ENCODE data around the gene ASTN1.

Gene ASTN1

GRCh38 chr1:176925223-176925622, 239.3 kb downstream of the ASTN1 start:
- no peak for DNase-seq (ENCODE audit: low spot score)

DNA sequence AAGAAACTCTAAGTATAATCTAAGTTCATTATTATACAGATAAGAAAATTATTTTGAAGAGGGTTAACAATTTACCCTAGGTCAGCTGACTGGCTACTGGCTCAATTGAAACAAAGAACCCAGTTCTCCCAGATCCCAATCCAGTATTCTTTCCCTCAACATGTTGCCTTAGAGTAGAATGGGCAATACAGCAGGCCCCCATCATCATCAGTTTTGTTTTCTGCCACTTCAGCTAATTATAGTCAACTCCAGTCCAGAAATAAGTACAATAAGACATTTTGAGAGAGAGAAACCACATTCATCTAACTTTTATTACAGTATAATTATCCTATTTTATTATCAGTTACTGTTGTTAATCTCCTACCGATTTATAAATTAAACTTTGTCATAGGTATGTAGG, 241.2 kb downstream of the ASTN1 start:
- DNase-seq (ENCODE audit: low spot score) = no peak

DNA sequence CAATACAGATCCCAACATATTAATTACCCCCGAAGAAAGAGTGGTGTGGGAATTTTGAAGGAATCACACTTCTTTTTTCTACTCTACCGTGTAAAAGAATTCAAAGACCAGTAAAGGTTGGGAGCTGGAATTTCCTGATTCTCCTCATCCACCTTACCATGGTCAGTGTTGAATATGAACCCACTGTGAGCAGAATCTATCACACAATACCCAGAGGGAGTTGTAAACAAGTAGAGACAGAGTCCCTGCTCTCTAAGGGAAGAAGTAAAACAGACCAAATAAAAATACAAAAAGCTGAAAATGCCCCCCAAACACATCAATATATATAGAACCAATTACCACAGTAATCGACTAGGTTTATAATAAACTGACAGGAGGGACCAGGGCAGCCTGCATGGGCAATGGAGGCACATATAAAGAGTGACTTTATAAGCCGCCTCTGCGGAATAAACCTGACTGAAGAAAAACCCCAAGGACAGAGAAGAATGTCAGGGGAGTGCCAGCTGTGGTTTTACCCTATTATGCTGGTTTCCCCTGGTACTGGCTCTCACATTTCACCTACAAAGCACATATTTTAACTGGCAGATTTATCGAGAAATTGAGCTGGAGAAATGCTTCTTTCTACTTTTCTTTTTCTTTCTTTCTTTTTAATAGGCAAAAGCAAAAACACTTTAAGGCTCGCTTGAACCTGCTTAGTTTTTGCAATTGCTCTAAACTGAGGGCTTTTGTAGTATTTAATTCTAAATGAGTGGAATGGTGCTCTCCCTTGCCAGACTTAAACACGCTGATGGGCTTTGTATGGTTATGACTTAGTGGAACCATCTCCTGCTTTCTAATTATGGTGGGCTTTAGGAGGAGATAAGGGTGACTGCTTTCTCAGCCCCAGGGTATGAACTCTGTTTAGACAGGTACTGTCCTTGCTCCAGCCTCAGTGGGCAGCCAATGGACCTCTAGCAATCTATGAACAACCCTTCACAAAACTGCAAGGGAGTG, 244.8 kb downstream of the ASTN1 start:
- no peak for DNase-seq (ENCODE audit: low spot score)

DNA sequence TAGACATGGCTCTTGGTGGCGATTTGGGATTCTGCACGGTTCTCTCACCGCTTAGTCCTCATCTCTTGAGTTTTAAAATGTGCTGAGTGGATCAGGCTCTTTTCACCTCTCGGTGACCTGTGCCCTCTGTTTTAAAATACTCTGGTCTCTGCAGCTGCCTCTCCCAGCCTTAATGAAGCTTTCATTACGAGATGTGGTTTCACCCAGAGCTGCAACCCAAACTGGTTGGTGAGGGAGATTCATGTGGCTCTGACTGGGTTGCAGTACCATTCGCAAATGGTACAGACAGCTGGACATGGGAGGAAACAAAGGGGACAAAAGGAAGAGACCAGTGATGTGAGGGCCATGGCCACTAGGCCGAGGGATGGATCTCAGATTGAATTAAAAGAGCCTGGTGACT, 258.9 kb downstream of the ASTN1 start:
- DNase-seq (ENCODE audit: low spot score) = no peak

DNA sequence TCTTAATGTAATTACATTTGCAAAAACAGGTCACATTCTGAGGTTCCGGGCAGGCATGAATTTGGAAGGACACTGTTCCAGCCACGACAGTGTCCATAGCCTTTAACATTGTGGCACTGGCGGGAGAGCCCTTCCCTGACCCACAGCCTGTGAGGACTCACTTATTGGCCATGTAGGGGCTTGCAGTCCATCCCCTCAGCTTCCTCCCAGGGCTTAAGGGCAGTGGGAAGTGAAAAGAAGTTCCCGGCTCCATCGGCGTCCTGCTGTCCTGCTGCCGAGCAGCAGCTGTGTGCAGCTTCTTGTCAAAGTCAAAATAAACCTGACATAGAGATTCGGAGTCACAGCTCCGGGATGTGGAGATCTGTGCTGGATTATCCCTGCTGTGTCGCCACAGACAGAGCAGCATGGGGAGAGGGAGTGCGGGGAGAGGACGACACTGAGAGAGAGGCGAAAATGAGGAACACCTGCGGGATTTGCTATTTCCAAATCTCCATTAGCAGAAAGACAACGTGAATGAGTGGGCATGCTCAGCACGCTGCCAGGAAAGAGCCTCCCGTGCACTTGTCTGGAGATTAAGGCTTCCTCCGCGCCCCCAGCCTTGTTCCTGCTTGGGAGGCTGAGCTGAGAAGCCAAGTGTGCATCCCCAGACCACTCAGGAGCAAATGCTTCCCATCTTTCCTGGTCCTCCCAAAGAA, 260.3 kb downstream of the ASTN1 start:
- no peak for DNase-seq (ENCODE audit: low spot score)

- DNase-seq (ENCODE audit: low spot score) = no peak
These were observed 261.0 kb downstream of the ASTN1 start for GRCh38 chr1:176903474-176903873.

DNA sequence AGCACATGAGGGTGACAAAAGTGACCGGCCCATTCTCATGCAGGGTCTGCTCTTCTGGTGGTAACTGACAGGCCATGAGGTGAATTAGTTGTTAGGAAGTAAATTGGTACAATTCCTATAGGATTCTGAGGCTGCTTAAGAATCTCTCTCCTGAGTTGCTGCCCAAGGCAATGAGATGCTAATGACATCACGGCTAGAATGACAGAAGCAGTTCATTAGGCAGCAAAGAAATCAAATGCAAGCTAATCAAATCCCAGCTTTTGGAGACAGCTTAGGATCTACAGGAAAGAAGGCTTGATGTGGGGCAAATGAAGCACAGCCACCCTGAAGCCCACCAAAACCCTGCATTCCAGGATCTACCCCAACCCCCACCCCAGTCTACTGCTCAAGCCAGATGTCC, 265.2 kb downstream of the ASTN1 start:
- no peak for DNase-seq (ENCODE audit: low spot score)

- peak; percentile 52 for DNase-seq (ENCODE audit: low spot score)
These were observed 266.9 kb downstream of the ASTN1 start for GRCh38 chr1:176897350-176898236.

GRCh38 chr1:176896216-176896615, 268.3 kb downstream of the ASTN1 start:
- no peak for DNase-seq (ENCODE audit: low spot score)

DNA sequence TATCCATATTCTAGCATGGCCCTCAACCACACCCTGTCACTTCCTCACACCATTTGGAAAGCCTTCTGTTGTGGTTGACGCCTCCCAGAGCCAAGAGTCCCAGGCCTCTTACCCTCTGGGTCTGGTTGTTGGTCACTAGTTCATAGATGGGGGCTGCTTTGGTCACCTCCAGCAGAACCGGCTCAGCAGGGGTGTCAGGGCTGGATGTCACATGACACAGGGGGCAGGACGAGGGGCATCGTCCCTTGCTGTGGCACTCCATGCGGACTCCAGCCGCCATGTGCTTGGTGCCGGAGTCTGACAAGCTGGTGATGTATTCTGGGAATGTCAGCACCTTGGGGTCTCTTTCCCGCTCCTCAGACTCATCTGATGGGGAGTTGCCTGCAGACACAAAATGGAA, 270.1 kb downstream of the ASTN1 start:
- no peak for DNase-seq (ENCODE audit: low spot score)

GRCh38 chr1:176893625-176894352, 270.7 kb downstream of the ASTN1 start:
- no peak for DNase-seq (ENCODE audit: low spot score)

GRCh38 chr1:176888471-176889032, 276.0 kb downstream of the ASTN1 start:
- no peak for DNase-seq (ENCODE audit: low spot score)

GRCh38 chr1:176885751-176886150, 278.8 kb downstream of the ASTN1 start:
- no peak for DNase-seq (ENCODE audit: low spot score)

DNA sequence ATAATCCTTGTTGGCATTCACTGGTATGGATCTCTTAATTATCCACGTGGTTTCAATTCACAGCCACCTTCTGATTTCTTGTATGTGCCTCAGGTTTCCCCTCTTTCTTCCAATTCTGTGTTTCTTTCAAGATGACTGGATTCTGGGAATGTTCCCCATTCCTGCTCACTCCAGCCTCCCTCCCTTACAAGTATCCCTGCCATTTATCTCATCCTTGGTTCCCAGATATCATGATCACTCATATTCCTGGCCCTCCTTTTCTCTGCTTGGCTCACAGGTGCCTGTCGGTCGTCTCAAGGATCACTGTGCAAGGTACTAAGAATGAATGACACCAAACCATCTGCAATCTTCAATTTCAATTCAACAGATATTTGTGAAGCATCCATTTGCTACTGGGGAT, 279.2 kb downstream of the ASTN1 start:
- DNase-seq (ENCODE audit: low spot score) = no peak

DNA sequence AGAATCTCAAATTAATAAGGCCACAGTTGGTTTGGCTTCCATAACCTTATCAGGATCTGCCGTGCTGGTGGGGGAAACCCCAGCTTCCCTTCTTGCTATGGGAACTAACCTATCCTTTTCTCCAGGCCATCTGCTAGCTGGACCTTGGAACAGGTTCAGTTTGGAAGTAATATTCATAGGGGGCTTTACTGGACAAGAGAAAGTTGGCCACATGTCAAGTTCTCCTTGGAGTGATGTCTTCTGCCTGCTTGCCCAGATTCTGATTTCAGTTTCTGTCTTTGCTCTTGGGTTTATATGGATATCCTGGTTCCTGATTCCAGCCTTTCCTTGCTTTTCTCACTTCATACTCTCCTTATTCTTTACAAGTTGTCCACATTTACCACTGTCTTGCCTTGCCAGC, 279.6 kb downstream of the ASTN1 start:
- DNase-seq (ENCODE audit: low spot score) = no peak

- no peak for DNase-seq (ENCODE audit: low spot score)
These were observed 280.2 kb downstream of the ASTN1 start for GRCh38 chr1:176884286-176884685.

DNA sequence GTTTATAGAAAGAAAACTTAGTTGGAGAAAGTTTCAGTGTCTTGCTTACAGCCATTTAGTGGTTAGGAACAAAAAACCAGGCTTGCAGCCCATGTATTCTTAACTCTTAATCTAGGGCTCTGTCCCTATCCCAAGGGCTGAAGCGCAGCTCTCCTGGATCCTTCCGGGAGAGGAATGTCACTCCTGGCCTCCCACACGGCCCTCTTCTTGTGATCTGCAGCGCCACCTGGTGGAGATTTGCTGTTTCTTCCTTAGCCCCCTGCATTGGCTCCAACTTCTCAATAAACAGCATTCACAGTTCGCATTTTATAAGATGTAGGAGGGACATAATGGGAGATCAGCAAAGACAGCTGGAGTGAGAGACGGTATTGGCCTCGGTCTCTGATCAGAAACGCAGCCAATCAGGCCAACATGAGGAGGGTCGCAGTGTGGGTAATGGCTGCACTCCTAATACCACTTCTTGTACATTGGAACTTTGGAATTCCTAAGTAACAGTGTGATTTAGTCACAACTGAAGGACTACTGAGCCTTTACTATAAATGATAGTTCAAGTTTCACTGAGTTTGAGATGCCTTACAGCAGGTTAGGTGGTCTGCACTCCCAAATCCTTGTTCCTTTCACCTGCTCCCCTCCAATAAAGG, 283.4 kb downstream of the ASTN1 start:
- DNase-seq (ENCODE audit: low spot score) = peak; percentile 45

GRCh38 chr1:176879784-176880620, 284.5 kb downstream of the ASTN1 start:
- DNase-seq (ENCODE audit: low spot score) = no peak

GRCh38 chr1:176878750-176879536, 285.6 kb downstream of the ASTN1 start:
- DNase-seq (ENCODE audit: low spot score) = no peak

All from activated CD4-positive, alpha-beta T cell treated with anti-CD3 and anti-CD28 coated beads, Interleukin-2, Interleukin-4, amounts not matched to agents 100 ng/mL and 50 ng/mL, durations not matched to agents 16 hours and 8 hours (primary cell).